ENCODE data around the gene INPP5J. TPM values are rescaled to one million over a fixed set of nuclear protein-coding genes. Genes with fewer than 3 reads are reported as not detected.

INPP5J gene
- total RNA-seq, 1 donor from 2014 or later: under 0.01 TPM

DNA sequence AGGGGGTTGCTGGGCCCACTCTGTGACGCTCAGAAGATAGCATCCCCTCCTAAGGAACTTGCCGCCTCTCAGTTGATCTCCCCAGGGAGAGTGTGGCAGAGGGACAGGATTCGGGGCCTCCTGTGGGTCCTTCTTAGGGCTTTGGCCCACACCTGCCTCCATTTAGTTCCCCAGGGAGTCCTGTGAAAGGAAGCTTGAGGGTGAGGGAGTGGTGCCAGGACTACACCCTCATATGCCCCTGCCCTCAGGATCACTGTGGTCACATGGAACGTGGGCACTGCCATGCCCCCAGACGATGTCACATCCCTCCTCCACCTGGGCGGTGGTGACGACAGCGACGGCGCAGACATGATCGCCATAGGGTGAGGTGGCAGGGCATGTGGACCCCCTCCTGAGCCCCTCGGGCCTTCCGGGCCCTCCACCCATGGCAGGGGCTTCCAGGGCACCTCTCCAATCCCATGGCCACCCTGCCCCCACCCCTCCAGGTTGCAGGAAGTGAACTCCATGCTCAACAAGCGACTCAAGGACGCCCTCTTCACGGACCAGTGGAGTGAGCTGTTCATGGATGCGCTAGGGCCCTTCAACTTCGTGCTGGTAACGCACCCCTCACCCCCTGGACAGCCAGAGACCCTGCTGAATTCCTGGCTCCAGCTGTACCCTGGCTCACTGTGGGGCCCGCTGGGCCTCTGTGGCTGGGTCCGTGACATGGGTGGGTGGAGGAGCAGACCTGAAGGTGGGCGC, 3.5 kb downstream of the INPP5J start:
- TF ChIP-seq, protein P1, sequence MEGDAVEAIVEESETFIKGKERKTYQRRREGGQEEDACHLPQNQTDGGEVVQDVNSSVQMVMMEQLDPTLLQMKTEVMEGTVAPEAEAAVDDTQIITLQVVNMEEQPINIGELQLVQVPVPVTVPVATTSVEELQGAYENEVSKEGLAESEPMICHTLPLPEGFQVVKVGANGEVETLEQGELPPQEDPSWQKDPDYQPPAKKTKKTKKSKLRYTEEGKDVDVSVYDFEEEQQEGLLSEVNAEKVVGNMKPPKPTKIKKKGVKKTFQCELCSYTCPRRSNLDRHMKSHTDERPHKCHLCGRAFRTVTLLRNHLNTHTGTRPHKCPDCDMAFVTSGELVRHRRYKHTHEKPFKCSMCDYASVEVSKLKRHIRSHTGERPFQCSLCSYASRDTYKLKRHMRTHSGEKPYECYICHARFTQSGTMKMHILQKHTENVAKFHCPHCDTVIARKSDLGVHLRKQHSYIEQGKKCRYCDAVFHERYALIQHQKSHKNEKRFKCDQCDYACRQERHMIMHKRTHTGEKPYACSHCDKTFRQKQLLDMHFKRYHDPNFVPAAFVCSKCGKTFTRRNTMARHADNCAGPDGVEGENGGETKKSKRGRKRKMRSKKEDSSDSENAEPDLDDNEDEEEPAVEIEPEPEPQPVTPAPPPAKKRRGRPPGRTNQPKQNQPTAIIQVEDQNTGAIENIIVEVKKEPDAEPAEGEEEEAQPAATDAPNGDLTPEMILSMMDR (IDR thresholded peaks at IDR 0.05; ENCODE audit: insufficient read depth, low read length, severe bottlenecking): no peak
- no peaks in the 10 kb centered on the region for H3K36me3 ChIP-seq (ENCODE audit: control insufficient read depth, insufficient read depth, low read length)
- FAIRE-seq (no peak), DNase-seq (ENCODE audit: low read depth) (no peak)
- H3K27me3 ChIP-seq (ENCODE audit: control insufficient read depth, insufficient read depth, low read length): peaks cover 11% of the 10 kb centered on the region
- H3K4me3 ChIP-seq (ENCODE audit: low read depth, low read length): no peak overlapping the region

DNA sequence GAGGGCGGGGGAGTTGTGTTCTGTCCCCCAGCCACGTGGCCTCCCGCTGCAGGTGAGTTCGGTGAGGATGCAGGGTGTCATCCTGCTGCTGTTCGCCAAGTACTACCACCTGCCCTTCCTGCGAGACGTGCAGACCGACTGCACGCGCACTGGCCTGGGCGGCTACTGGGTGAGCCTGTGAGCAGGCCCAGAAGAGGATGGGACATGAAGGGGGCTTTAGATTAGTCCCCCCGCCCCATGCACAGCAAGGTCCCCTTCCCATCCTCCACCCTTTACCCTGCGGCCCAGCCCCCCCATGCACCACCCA, 4.1 kb downstream of the INPP5J start:
- TF ChIP-seq, protein P1 (IDR thresholded peaks at IDR 0.05; ENCODE audit: insufficient read depth, low read length, severe bottlenecking): no peak
- no peak overlapping the region for H3K4me3 ChIP-seq (ENCODE audit: low read depth, low read length)
- H3K36me3 ChIP-seq (ENCODE audit: control insufficient read depth, insufficient read depth, low read length): no peaks in the 10 kb centered on the region
- FAIRE-seq (no peak), DNase-seq (ENCODE audit: low read depth) (no peak)
- H3K27me3 ChIP-seq (ENCODE audit: control insufficient read depth, insufficient read depth, low read length): peaks cover 11% of the 10 kb centered on the region

DNA sequence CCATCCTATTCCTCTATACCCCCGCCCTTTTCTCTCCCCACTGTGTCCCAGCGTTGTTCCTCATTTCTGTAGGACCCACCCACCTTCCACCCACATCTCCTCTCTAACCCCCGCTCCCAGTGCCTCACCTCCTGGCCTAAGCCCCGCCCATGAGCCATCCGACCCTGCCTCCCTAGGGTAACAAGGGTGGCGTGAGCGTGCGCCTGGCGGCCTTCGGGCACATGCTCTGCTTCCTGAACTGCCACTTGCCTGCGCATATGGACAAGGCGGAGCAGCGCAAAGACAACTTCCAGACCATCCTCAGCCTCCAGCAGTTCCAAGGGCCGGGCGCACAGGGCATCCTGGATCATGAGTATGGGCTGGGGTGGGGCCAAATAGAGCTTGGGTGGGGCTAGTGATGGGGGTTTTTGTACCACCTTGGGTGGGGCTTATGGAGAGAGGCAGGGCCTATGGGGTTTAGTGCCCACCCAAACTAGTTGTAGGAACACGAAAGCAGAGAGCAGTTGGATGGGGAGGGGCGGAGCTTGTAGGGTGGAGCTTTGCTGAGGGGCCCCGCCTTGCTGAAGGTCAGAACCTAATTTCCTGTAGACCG, 4.5 kb downstream of the INPP5J start:
- H3K27me3 ChIP-seq (ENCODE audit: control insufficient read depth, insufficient read depth, low read length): peaks cover 11% of the 10 kb centered on the region
- no peaks in the 10 kb centered on the region for H3K36me3 ChIP-seq (ENCODE audit: control insufficient read depth, insufficient read depth, low read length)
- DNase-seq (ENCODE audit: low read depth) (no peak), FAIRE-seq (no peak)
- TF ChIP-seq, protein P1 (IDR thresholded peaks at IDR 0.05; ENCODE audit: insufficient read depth, low read length, severe bottlenecking): no peak
- no peak overlapping the region for H3K4me3 ChIP-seq (ENCODE audit: low read depth, low read length)

DNA sequence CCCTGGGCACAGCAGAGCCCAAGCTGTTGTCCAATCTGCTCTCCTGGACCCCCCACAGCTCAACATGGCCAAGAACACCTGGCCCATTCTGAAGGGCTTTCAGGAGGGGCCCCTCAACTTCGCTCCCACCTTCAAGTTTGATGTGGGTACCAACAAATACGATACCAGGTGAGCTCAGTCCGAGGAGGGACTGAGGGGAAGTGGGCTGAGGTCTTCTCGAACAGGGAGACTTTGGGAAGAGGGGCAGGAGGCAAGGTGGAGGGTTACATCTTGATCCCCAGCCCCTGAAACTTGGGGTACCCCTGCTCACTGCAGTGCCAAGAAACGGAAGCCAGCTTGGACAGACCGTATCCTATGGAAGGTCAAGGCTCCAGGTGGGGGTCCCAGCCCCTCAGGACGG, 5.4 kb downstream of the INPP5J start:
- Histone ChIP-seq H3K36me3 (ENCODE audit: control insufficient read depth, insufficient read depth, low read length) (no peaks in the 10 kb centered on the region), H3K4me3 (ENCODE audit: low read depth, low read length) (no peak overlapping the region), H3K27me3 (ENCODE audit: control insufficient read depth, insufficient read depth, low read length) (peaks cover 10% of the 10 kb centered on the region)
- FAIRE-seq: no peak
- DNase-seq (ENCODE audit: low read depth): no peak
- TF ChIP-seq, protein P1 (IDR thresholded peaks at IDR 0.05; ENCODE audit: insufficient read depth, low read length, severe bottlenecking): no peak

DNA sequence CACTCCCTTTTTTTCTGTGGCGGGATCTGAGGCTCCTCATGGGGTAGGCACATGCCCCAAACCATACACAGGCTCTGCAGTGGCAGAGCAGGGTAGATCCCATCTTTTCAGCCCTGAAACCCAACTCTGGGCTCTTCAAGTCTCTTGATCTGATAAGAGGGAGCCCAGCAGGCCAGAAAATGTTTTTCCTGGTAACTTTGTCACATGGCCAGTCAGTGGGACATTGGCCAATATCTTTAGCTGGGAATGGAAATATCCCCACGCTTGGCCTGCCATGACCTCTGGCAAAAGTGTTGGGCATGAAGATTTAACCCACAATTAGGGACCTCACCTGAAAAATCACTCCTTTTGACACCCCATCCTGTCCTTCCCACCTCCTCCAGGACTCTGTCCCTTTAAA, 8.1 kb downstream of the INPP5J start:
- FAIRE-seq (no peak), DNase-seq (ENCODE audit: low read depth) (no peak)
- H3K4me3 ChIP-seq (ENCODE audit: low read depth, low read length): no peak overlapping the region
- H3K27me3 ChIP-seq (ENCODE audit: control insufficient read depth, insufficient read depth, low read length): no peaks in the 10 kb centered on the region
- H3K36me3 ChIP-seq (ENCODE audit: control insufficient read depth, insufficient read depth, low read length): no peaks in the 10 kb centered on the region
- TF ChIP-seq, protein P1 (IDR thresholded peaks at IDR 0.05; ENCODE audit: insufficient read depth, low read length, severe bottlenecking): no peak

DNA sequence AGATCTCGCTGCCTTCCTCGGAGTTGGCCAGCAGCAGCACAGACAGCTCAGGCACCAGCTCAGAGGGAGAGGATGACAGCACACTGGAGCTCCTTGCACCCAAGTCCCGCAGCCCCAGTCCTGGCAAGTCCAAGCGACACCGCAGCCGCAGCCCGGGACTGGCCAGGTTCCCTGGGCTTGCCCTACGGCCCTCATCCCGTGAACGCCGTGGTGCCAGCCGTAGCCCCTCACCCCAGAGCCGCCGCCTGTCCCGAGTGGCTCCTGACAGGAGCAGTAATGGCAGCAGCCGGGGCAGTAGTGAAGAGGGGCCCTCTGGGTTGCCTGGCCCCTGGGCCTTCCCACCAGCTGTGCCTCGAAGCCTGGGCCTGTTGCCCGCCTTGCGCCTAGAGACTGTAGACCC, 11.1 kb downstream of the INPP5J start:
- Histone ChIP-seq H3K36me3 (ENCODE audit: control insufficient read depth, insufficient read depth, low read length) (no peaks in the 10 kb centered on the region), H3K27me3 (ENCODE audit: control insufficient read depth, insufficient read depth, low read length) (no peaks in the 10 kb centered on the region), H3K4me3 (ENCODE audit: low read depth, low read length) (no peak overlapping the region)
- TF ChIP-seq, protein P1 (IDR thresholded peaks at IDR 0.05; ENCODE audit: insufficient read depth, low read length, severe bottlenecking): no peak
- DNase-seq (ENCODE audit: low read depth): no peak
- FAIRE-seq: no peak
